Measurements from ENCODE around the gene ABHD5. TPM values are rescaled to one million over a fixed set of nuclear protein-coding genes. Genes with fewer than 3 reads are reported as not detected.

The ABHD5 gene
- total RNA-seq, 1 donor from 2014 or later, result 20.2 TPM

DNA sequence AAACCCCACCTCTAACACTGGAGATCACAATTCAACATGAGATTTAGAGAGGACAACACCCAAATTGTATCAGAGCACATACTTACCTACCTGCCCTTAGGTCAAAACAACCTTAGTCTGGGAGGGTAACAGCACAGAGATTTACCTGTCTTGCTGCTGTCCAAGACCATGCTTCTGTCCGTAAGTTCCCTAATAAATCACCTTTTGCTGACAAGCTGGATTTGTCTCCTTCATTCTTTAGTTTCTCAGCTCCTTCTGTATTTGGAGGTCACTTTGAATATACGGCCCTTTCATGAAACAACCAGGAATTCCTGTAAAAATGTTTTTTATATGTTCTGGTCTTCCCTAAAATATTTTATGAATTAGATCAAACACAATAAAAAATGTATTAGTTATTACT, 1.6 kb upstream of the ABHD5 start:
- Mint-ChIP-seq H3K9me3 (no peaks in the 10 kb centered on the region), H3K4me3 (peak overlapping the region; percentile 43), H3K27me3 (ENCODE audit: insufficient read depth) (peaks cover 5% of the 10 kb centered on the region), H3K4me1 (ENCODE audit: low read depth) (peaks cover 36% of the 10 kb centered on the region), H3K36me3 (ENCODE audit: low read depth) (peaks cover 5% of the 10 kb centered on the region), H3K27ac (no peak overlapping the region)
- DNase-seq (ENCODE audit: low spot score), result no peak
- intact Hi-C loops (cut with micrococcal nuclease), result no loop called here

DNA sequence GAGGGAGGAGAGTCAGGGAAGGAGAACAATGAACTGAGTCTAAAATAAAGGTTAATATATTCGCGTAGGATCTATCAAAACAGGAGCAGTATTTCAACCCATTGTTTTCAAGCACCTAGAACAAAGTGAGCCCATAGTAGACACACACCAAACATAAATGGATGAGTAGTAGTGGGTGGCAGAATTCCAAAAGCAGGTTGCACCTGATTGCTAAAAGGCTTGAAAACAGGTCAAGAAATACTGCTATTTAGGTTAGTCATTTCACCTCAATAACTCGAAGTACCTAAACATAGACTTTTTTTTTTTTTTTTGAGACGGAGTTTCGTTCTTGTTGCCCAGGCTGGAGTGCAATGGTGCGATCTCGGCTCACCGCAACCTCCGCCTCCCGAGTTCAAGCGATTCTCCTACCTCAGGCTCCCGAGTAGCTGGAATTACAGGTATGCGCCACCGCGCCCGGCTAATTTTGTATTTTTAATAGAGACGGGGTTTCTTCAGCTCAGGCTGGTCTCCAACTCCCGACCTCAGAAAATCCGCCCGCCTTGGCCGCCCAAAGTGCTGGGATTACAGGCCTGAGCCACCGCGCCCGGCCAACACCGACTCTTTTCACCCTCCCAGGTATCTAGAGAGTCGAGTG, 855 bp upstream of the ABHD5 start:
- peak overlapping the region; percentile 92 for H3K27ac Mint-ChIP-seq

DNA sequence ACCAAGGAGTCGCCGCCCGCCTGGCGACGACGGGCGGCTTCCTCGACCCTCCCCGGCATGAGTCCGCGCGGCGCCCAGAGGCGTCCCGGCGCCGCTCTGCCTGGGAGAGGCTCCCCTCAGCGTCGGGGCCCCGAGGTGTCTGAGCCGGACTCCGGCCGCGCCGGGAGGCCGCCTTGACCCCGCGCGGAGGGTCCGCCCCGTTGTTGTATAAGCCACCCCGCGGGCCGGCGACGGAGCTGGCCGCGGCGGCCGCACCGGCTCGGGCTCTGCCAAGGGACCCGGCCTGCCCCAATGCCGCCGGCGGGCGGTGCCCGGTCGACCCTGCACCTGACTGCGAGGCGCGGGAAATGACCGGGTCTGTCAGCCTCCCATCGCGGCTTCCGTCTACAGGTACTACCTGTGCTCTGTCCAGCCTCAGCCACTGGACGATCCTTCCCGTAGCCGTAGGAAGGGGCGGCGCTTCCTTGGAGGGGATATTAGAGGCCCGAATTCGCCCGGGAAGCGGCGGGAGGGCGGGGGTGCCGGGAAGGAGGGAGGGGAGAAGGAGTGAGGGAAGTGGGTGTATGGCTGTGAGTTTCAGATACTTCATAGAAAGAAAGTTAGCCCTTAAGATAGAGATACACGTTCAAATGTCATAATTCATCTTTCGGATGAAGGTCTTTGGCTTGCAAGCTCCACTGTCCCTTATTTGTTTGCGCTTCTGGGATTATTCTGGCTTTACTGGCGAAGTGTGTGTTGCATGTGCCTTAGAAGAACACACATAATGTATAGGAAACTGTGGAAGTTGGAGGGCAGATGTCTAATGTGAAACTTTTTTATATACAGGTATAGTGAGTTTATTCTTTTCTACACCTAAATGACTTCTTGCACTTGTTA, 620 bp downstream of the ABHD5 start:
- intact Hi-C loops (cut with micrococcal nuclease), result loop anchor here (2.0 to 10.0 kb wide), 9 partner anchors 63 to 1173 kb away; partner anchors contain the start of genes HIGD1A, KIAA1143, KIF15 and POMGNT2
- Mint-ChIP-seq H3K4me1 (ENCODE audit: low read depth) (peaks cover 47% of the 10 kb centered on the region), H3K9me3 (no peaks in the 10 kb centered on the region), H3K4me3 (peak overlapping the region; percentile 92), H3K36me3 (ENCODE audit: low read depth) (peaks cover 5% of the 10 kb centered on the region), H3K27ac (peak overlapping the region; percentile 71), H3K27me3 (ENCODE audit: insufficient read depth) (peaks cover 2% of the 10 kb centered on the region)
- DNase-seq (ENCODE audit: low spot score), result peak; percentile 27

More for the DNA sequence above, 855 bp upstream of the ABHD5 start:
- no peaks in the 10 kb centered on the region for H3K9me3 Mint-ChIP-seq
- peaks cover 5% of the 10 kb centered on the region for H3K27me3 Mint-ChIP-seq (ENCODE audit: insufficient read depth)
- intact Hi-C loops (cut with micrococcal nuclease), result loop anchor here (1.0 to 10.0 kb wide), 13 partner anchors 65 to 1175 kb away; partner anchors contain the start of genes ANO10, HIGD1A, KIAA1143 and KIF15
- H3K36me3 Mint-ChIP-seq (ENCODE audit: low read depth), result peaks cover 5% of the 10 kb centered on the region
- peak overlapping the region; percentile 87 for H3K4me3 Mint-ChIP-seq
- H3K4me1 Mint-ChIP-seq (ENCODE audit: low read depth), result peaks cover 39% of the 10 kb centered on the region
- no peak for DNase-seq (ENCODE audit: low spot score)

GRCh38 chr3:43692085-43692855, 1.5 kb downstream of the ABHD5 start:
- Mint-ChIP-seq H3K9me3 (no peaks in the 10 kb centered on the region), H3K36me3 (ENCODE audit: low read depth) (peaks cover 5% of the 10 kb centered on the region), H3K27me3 (ENCODE audit: insufficient read depth) (peaks cover 2% of the 10 kb centered on the region), H3K4me3 (peak overlapping the region; percentile 92), H3K4me1 (ENCODE audit: low read depth) (peaks cover 49% of the 10 kb centered on the region), H3K27ac (peak overlapping the region; percentile 13)
- no peak for DNase-seq (ENCODE audit: low spot score)
- intact Hi-C loops (cut with micrococcal nuclease), result loop anchor here (5.0 to 10.0 kb wide), 7 partner anchors 300 to 1173 kb away; partner anchors contain the start of genes KIAA1143, KIF15, POMGNT2 and TMEM42

- Mint-ChIP-seq H3K27me3 (ENCODE audit: insufficient read depth) (peaks cover 2% of the 10 kb centered on the region), H3K4me3 (peak overlapping the region; percentile 16), H3K36me3 (ENCODE audit: low read depth) (peaks cover 5% of the 10 kb centered on the region), H3K27ac (no peak overlapping the region), H3K4me1 (ENCODE audit: low read depth) (peaks cover 49% of the 10 kb centered on the region), H3K9me3 (no peaks in the 10 kb centered on the region)
- intact Hi-C loops (cut with micrococcal nuclease), result loop anchor here (5.0 to 10.0 kb wide), 7 partner anchors 301 to 1172 kb away; partner anchors contain the start of genes KIAA1143, KIF15, POMGNT2 and TMEM42
- DNase-seq (ENCODE audit: low spot score), result no peak
Observed at GRCh38 chr3:43692971-43693370, 2.2 kb downstream of the ABHD5 start.

DNA sequence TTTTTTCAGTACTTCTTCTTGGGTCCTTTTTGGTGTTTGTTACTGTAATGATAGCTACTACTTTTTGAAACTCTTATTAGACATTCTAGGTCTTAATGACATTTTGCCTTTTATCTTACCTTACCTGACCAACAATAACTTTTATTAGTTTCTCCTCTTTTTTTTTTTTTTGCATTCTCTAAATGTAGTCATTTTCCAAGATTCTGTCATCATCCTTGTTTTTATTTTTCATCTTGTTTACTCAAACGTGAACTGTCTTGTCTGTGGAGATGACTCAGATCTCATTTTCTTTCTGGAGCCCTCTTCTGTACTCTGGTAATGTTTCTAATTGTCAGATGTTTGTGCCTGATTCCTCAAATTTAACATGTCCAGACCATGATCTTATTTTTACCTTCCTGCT, 2.9 kb downstream of the ABHD5 start:
- intact Hi-C loops (cut with micrococcal nuclease), result loop anchor here (5.0 to 10.0 kb wide), 7 partner anchors 301 to 1171 kb away; partner anchors contain the start of genes KIAA1143, KIF15, POMGNT2 and TMEM42
- Mint-ChIP-seq H3K27ac (peak overlapping the region; percentile 45), H3K4me3 (peak overlapping the region; percentile 12), H3K9me3 (no peaks in the 10 kb centered on the region), H3K27me3 (ENCODE audit: insufficient read depth) (peaks cover 2% of the 10 kb centered on the region), H3K36me3 (ENCODE audit: low read depth) (peaks cover 5% of the 10 kb centered on the region), H3K4me1 (ENCODE audit: low read depth) (peaks cover 49% of the 10 kb centered on the region)
- DNase-seq (ENCODE audit: low spot score), result no peak

GRCh38 chr3:43695443-43695842, 4.7 kb downstream of the ABHD5 start:
- no peaks in the 10 kb centered on the region for H3K27me3 Mint-ChIP-seq (ENCODE audit: insufficient read depth)
- intact Hi-C loops (cut with micrococcal nuclease), result loop anchor here (10.0 kb wide), 3 partner anchors 929 to 1169 kb away; partner anchors contain the start of genes KIAA1143, KIF15, TMEM42 and ZNF197
- no peak for DNase-seq (ENCODE audit: low spot score)
- H3K36me3 Mint-ChIP-seq (ENCODE audit: low read depth), result peaks cover 15% of the 10 kb centered on the region
- no peaks in the 10 kb centered on the region for H3K9me3 Mint-ChIP-seq
- no peak overlapping the region for H3K27ac Mint-ChIP-seq
- H3K4me3 Mint-ChIP-seq, result no peak overlapping the region
- H3K4me1 Mint-ChIP-seq (ENCODE audit: low read depth), result peaks cover 56% of the 10 kb centered on the region

- Mint-ChIP-seq H3K27me3 (ENCODE audit: insufficient read depth) (no peaks in the 10 kb centered on the region), H3K36me3 (ENCODE audit: low read depth) (peaks cover 15% of the 10 kb centered on the region), H3K4me3 (no peak overlapping the region), H3K27ac (no peak overlapping the region), H3K4me1 (ENCODE audit: low read depth) (peaks cover 56% of the 10 kb centered on the region), H3K9me3 (no peaks in the 10 kb centered on the region)
- DNase-seq (ENCODE audit: low spot score), result no peak
- intact Hi-C loops (cut with micrococcal nuclease), result loop anchor here (10.0 kb wide), 3 partner anchors 929 to 1169 kb away; partner anchors contain the start of genes KIAA1143, KIF15, TMEM42 and ZNF197
Observed at GRCh38 chr3:43695863-43696262, 5.1 kb downstream of the ABHD5 start.

DNA sequence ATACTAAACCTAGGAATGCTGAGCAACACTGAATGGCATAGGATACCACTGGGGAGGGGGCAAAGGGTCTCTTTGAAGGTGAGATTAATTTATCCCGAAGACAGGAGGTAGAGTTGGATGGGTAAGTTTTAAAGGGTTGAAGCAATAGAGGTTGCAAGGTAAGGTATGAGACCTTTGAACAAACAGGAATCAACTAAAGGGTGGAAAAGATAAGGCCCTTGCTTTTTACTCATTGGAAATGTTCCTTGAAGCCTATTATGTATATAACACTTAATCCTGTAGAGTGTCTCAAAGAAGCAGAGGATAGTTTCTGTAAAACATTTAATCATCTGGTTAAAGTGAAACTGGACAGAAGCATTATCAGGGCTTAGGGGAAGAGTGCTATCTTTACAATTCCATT, 5.7 kb downstream of the ABHD5 start:
- Mint-ChIP-seq H3K36me3 (ENCODE audit: low read depth) (peaks cover 15% of the 10 kb centered on the region), H3K4me1 (ENCODE audit: low read depth) (peaks cover 56% of the 10 kb centered on the region), H3K27ac (no peak overlapping the region), H3K9me3 (no peaks in the 10 kb centered on the region), H3K27me3 (ENCODE audit: insufficient read depth) (no peaks in the 10 kb centered on the region), H3K4me3 (no peak overlapping the region)
- no peak for DNase-seq (ENCODE audit: low spot score)
- intact Hi-C loops (cut with micrococcal nuclease), result loop anchor here (10.0 kb wide), 3 partner anchors 928 to 1168 kb away; partner anchors contain the start of genes KIAA1143, KIF15, TMEM42 and ZNF197

GRCh38 chr3:43696881-43697280, 6.1 kb downstream of the ABHD5 start:
- Mint-ChIP-seq H3K36me3 (ENCODE audit: low read depth) (peaks cover 15% of the 10 kb centered on the region), H3K27ac (no peak overlapping the region), H3K9me3 (no peaks in the 10 kb centered on the region), H3K4me3 (no peak overlapping the region), H3K4me1 (ENCODE audit: low read depth) (peaks cover 51% of the 10 kb centered on the region), H3K27me3 (ENCODE audit: insufficient read depth) (no peaks in the 10 kb centered on the region)
- intact Hi-C loops (cut with micrococcal nuclease), result loop anchor here (10.0 kb wide), 3 partner anchors 928 to 1168 kb away; partner anchors contain the start of genes KIAA1143, KIF15, TMEM42 and ZNF197
- DNase-seq (ENCODE audit: low spot score), result no peak

DNA sequence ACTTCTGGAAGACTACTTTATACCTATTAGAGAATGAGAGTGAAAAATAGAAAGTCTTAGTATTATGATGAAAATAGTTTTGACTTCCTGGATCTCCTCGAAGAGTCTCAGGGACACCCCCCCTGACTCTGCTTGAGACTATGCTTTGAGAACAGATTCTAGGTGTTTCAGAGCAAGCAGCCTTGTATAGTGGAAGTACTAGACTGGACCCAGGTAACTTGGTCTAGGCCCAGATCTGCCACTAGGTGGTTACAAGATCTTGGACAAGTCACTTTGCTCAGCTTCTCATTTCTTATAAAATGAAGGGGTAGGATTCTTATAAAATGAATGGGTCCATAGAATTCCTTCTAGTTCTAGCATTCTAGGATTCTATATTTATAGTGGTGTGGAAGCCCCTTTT, 9.1 kb downstream of the ABHD5 start:
- intact Hi-C loops (cut with micrococcal nuclease), result loop anchor here (10.0 kb wide), 3 partner anchors 925 to 1165 kb away; partner anchors contain the start of genes KIAA1143, KIF15, TMEM42 and ZNF197
- H3K4me3 Mint-ChIP-seq, result no peak overlapping the region
- no peaks in the 10 kb centered on the region for H3K27me3 Mint-ChIP-seq (ENCODE audit: insufficient read depth)
- H3K4me1 Mint-ChIP-seq (ENCODE audit: low read depth), result peaks cover 27% of the 10 kb centered on the region
- DNase-seq (ENCODE audit: low spot score), result no peak
- peaks cover 22% of the 10 kb centered on the region for H3K36me3 Mint-ChIP-seq (ENCODE audit: low read depth)
- H3K27ac Mint-ChIP-seq, result no peak overlapping the region
- H3K9me3 Mint-ChIP-seq, result no peaks in the 10 kb centered on the region

GRCh38 chr3:43704697-43705096, 14.0 kb downstream of the ABHD5 start:
- no peaks in the 10 kb centered on the region for H3K9me3 Mint-ChIP-seq
- intact Hi-C loops (cut with micrococcal nuclease), result no loop called here
- DNase-seq (ENCODE audit: low spot score), result no peak
- H3K36me3 Mint-ChIP-seq (ENCODE audit: low read depth), result peaks cover 25% of the 10 kb centered on the region
- peaks cover 18% of the 10 kb centered on the region for H3K4me1 Mint-ChIP-seq (ENCODE audit: low read depth)
- no peaks in the 10 kb centered on the region for H3K27me3 Mint-ChIP-seq (ENCODE audit: insufficient read depth)
- no peak overlapping the region for H3K27ac Mint-ChIP-seq
- no peak overlapping the region for H3K4me3 Mint-ChIP-seq

Data from activated T-helper 1 cell treated with anti-CD3 and anti-CD28 coated beads, Interleukin-12 subunit alpha, Interleukin-12 subunit beta, Interleukin-2, Interleukin-4 antibody, amounts not matched to agents 30 ng/mL and 10 ng/mL and 1 ng/mL, durations not matched to agents 14 hours and 24 hours and 36 hours (primary cell).